H9 (cell line): ENCODE data around the gene SKIC8. TPM values are rescaled to one million over a fixed set of nuclear protein-coding genes. Genes with fewer than 3 reads are reported as not detected.

Experiments used
- DNase-seq: peaks from one replicate; pipeline ENCODE4 v3.0.0-alpha.2; 2017
- H2AFZ ChIP-seq: one replicate; pipeline ENCODE4 v1.6.1; 2013; ENCODE audit warnings: mild to moderate bottlenecking, low read length, control low read depth, moderate library complexity
- H2AK5ac ChIP-seq: 2 replicates; pipeline ENCODE4 v1.6.1; 2013; ENCODE audit warnings: low read length, control low read depth, mixed read lengths; ENCODE audit not compliant: insufficient read length
- H2BK120ac ChIP-seq: one replicate; pipeline ENCODE4 v1.6.1; 2013; ENCODE audit warnings: low read depth, mild to moderate bottlenecking, low read length, control low read depth, inconsistent platforms; ENCODE audit not compliant: poor library complexity, severe bottlenecking
- H2BK12ac ChIP-seq: 2 replicates; pipeline ENCODE4 v1.6.1; 2013; ENCODE audit warnings: low read length, control low read depth, mixed read lengths, low read depth; ENCODE audit not compliant: insufficient read length
- H2BK15ac ChIP-seq: 2 replicates; pipeline ENCODE4 v1.6.1; 2013; ENCODE audit warnings: low read depth, low read length, control low read depth
- H2BK20ac ChIP-seq: one replicate; pipeline ENCODE4 v1.6.1; 2013; ENCODE audit warnings: low read depth, mild to moderate bottlenecking, low read length, control low read depth, inconsistent platforms; ENCODE audit not compliant: poor library complexity, severe bottlenecking
- H2BK5ac ChIP-seq: 2 replicates; pipeline ENCODE4 v1.6.1; 2013; ENCODE audit warnings: low read length, control low read depth, mixed read lengths; ENCODE audit not compliant: insufficient read length
- H3K14ac ChIP-seq: 2 replicates; pipeline ENCODE4 v1.6.1; 2013; ENCODE audit warnings: low read length, control low read depth; ENCODE audit not compliant: insufficient read depth
- H3K18ac ChIP-seq: 2 replicates; pipeline ENCODE4 v1.6.1; 2013; ENCODE audit warnings: low read depth, mild to moderate bottlenecking, mixed read lengths, low read length, control low read depth; ENCODE audit not compliant: insufficient read length
- H3K23ac ChIP-seq: 2 replicates; pipeline ENCODE4 v1.6.1; 2013; ENCODE audit warnings: low read length, control low read depth, mixed read lengths, low read depth; ENCODE audit not compliant: insufficient read length
- H3K23me2 ChIP-seq: 2 replicates; pipeline ENCODE4 v1.6.1; 2013; ENCODE audit warnings: low read depth, mild to moderate bottlenecking, mixed read lengths, low read length, control low read depth; ENCODE audit not compliant: insufficient read length, poor library complexity, severe bottlenecking
- H3K27ac ChIP-seq: 2 replicates; pipeline ENCODE4 v1.5.1; 2013; ENCODE audit warnings: low read length, control low read depth, mixed read lengths, low read depth; ENCODE audit not compliant: insufficient read length
- H3K27me3 ChIP-seq: 2 replicates; pipeline ENCODE4 v1.6.1; 2013; ENCODE audit warnings: low read length, control low read depth, inconsistent platforms; ENCODE audit not compliant: insufficient read depth
- H3K4ac ChIP-seq: 2 replicates; pipeline ENCODE4 v1.6.1; 2013; ENCODE audit warnings: low read depth, mild to moderate bottlenecking, control low read depth, inconsistent platforms, low read length, moderate library complexity
- H3K4me1 ChIP-seq: 2 replicates; pipeline ENCODE4 v1.6.1; 2013; ENCODE audit warnings: low read length, control low read depth, inconsistent platforms; ENCODE audit not compliant: insufficient read depth
- H3K4me2 ChIP-seq: 2 replicates; pipeline ENCODE4 v1.6.1; 2013; ENCODE audit warnings: low read length, control low read depth, mixed read lengths; ENCODE audit not compliant: insufficient read length, insufficient read depth
- H3K56ac ChIP-seq: 2 replicates; pipeline ENCODE4 v1.6.1; 2013; ENCODE audit warnings: low read depth, mild to moderate bottlenecking, mixed read lengths, low read length, control low read depth; ENCODE audit not compliant: insufficient read length
- H3K79me1 ChIP-seq: 2 replicates; pipeline ENCODE4 v1.6.1; 2013; ENCODE audit warnings: low read depth, mild to moderate bottlenecking, moderate library complexity, low read length, control low read depth, inconsistent platforms; ENCODE audit not compliant: insufficient read depth, poor library complexity, severe bottlenecking
- H3K79me2 ChIP-seq: 2 replicates; pipeline ENCODE4 v1.6.1; 2013; ENCODE audit warnings: low read length, control low read depth, inconsistent platforms; ENCODE audit not compliant: insufficient read depth
- H3K9ac ChIP-seq: 2 replicates; pipeline ENCODE4 v1.6.1; 2013; ENCODE audit warnings: low read length, control low read depth, mixed read lengths; ENCODE audit not compliant: insufficient read length; ENCODE audit errors: extremely low read depth
- H3K9me3 ChIP-seq: one replicate; pipeline ENCODE4 v1.6.1; 2013; ENCODE audit warnings: low read depth, low read length, inconsistent platforms; ENCODE audit not compliant: control insufficient read depth
- H3T11ph ChIP-seq: one replicate; pipeline ENCODE4 v1.6.1; 2013; ENCODE audit warnings: mild to moderate bottlenecking, low read length, control low read depth, inconsistent platforms
- H4K20me1 ChIP-seq: one replicate; pipeline ENCODE4 v1.6.1; 2013; ENCODE audit not compliant: control insufficient read depth, insufficient read length, insufficient read depth
- H4K5ac ChIP-seq: 2 replicates; pipeline ENCODE4 v1.6.1; 2013; ENCODE audit warnings: low read depth, mild to moderate bottlenecking, mixed read lengths, low read length, control low read depth; ENCODE audit not compliant: insufficient read length
- H4K8ac ChIP-seq: replicated peaks from 2 replicates; pipeline ENCODE4 v1.6.1; 2013; ENCODE audit warnings: low read length, control low read depth, mixed read lengths, low read depth; ENCODE audit not compliant: insufficient read length
- H4K91ac ChIP-seq: 2 replicates; pipeline ENCODE4 v1.6.1; 2013; ENCODE audit warnings: low read depth, mild to moderate bottlenecking, moderate library complexity, mixed read lengths, low read length, control low read depth; ENCODE audit not compliant: insufficient read length
- H3K27ac Mint-ChIP-seq, 3 experiments: 2 replicates in 2 of 3; 3 replicates in 1 of 3; pipeline ENCODE4 v1.8.0; 2020 to 2021; ENCODE audit warnings: mixed read lengths in 3 of 3, mild to moderate bottlenecking in 1 of 3, moderate library complexity in 1 of 3
- H3K27me3 Mint-ChIP-seq: 2 replicates; pipeline ENCODE4 v1.8.0; 2021; ENCODE audit warnings: low read depth, mild to moderate bottlenecking, moderate library complexity, mixed read lengths
- H3K36me3 Mint-ChIP-seq, 3 experiments: 2 replicates in 2 of 3; 3 replicates in 1 of 3; pipeline ENCODE4 v1.8.0; 2020 to 2021; ENCODE audit warnings: low read depth in 3 of 3, mixed read lengths in 3 of 3; ENCODE audit not compliant: insufficient read depth in 1 of 3
- H3K4me1 Mint-ChIP-seq, 2 experiments: 2 replicates each; pipeline ENCODE4 v1.8.0; 2020; ENCODE audit warnings: mixed read lengths in 2 of 2
- H3K4me3 Mint-ChIP-seq, 2 experiments: 2 replicates in 1 of 2; 3 replicates in 1 of 2; pipeline ENCODE4 v1.8.0; 2020 to 2021; ENCODE audit warnings: mild to moderate bottlenecking in 2 of 2, mixed read lengths in 2 of 2, moderate library complexity in 1 of 2
- H3K9me3 Mint-ChIP-seq, 2 experiments: 2 replicates in 1 of 2; 3 replicates in 1 of 2; pipeline ENCODE4 v1.8.0; 2020; ENCODE audit warnings: mild to moderate bottlenecking in 2 of 2, mixed read lengths in 2 of 2, moderate library complexity in 1 of 2
- CTCF ChIP-seq: fragments of 200-600 bp; sonication (generic); conservative IDR thresholded peaks from 3 replicates; pipeline ENCODE4 v1.8.0; 2021; ENCODE audit warnings: antibody characterized with exemption, mild to moderate bottlenecking
- WGBS: extraction: QIAGEN DNeasy Blood & Tissue Kit; methylation state at CpG from one replicate; pipeline ENCODE4 v1.1.7; 2013; ENCODE audit warnings: missing lambda C conversion rate, low lambda C conversion rate, mixed read lengths; ENCODE audit not compliant: insufficient read length; ENCODE audit errors: extremely low coverage; 5-methylcytosine and 5-hydroxymethylcytosine counted together
- total RNA-seq: library from RNA; stranded (reverse); gene quantifications from 2 replicates; pipeline ENCODE4 v1.2.1, GENCODE V29; 2021

SKIC8 gene
- total RNA-seq, 1 experiment from 2014 or later: 45.6 TPM

GRCh38 chr15:78321041-78321570 lies 21.7 kb upstream of the SKIC8 start:
- Mint-ChIP-seq H3K4me1 (peaks cover 38 to 57% of the 10 kb centered on the region in 2 experiments), H3K36me3 (no peaks in the 10 kb centered on the region), H3K4me3 (no peak overlapping the region), H3K27ac (no peak overlapping the region; a peak in 1 of 7 replicates), H3K9me3 (no peaks in the 10 kb centered on the region; a peak in 1 of 5 replicates), H3K27me3 (peaks cover 2% of the 10 kb centered on the region)
- Histone ChIP-seq H3K4ac (no peak overlapping the region), H2BK12ac (no peak overlapping the region), H4K5ac (no peak overlapping the region), H3K4me1 (peaks cover 11% of the 10 kb centered on the region; the same call in 1 of the 2 replicates), H3T11ph (no peak overlapping the region), H3K23ac (no peak overlapping the region), H3K79me1 (no peaks in the 10 kb centered on the region), H3K23me2 (no peaks in the 10 kb centered on the region), H3K56ac (no peak overlapping the region), H2BK5ac (no peak overlapping the region), H3K27ac (no peak overlapping the region), H3K9me3 (no peaks in the 10 kb centered on the region), H3K79me2 (no peaks in the 10 kb centered on the region), H3K9ac (no peak overlapping the region), H4K8ac (no peak overlapping the region), H3K14ac (no peak overlapping the region), H2AK5ac (no peak overlapping the region), H2BK120ac (no peak overlapping the region), H3K27me3 (no peaks in the 10 kb centered on the region), H3K18ac (no peak overlapping the region), H3K4me2 (no peak overlapping the region), H4K20me1 (no peaks in the 10 kb centered on the region), H2BK20ac (no peak overlapping the region), H2BK15ac (no peak overlapping the region), H2AFZ (no peak overlapping the region), H4K91ac (no peak overlapping the region)
- no CpG with 5 or more reads among the region's 17 CpGs for WGBS
- DNase-seq: no peak
- TF ChIP-seq CTCF: no peak
